Fibroblast of the aortic adventitia (primary cell): Measurements from ENCODE around the gene GALP. TPM values are rescaled to one million over a fixed set of nuclear protein-coding genes. Genes with fewer than 3 reads are reported as not detected.
"Not testable (repeated sequence)": the region's sequence is repeated elsewhere in the genome, so short reads cannot be mapped to it uniquely, and the experiment has no call there.

ENCODE experiments used
- DNase-seq: peaks from one replicate; pipeline ENCODE4 v3.0.0-alpha.2; 2010; ENCODE audit warnings: low read depth
- H3K4me3 ChIP-seq: 2 replicates; pipeline ENCODE4 v1.5.1; 2011; ENCODE audit warnings: low read depth, mild to moderate bottlenecking, control low read depth, low read length, moderate library complexity
- CTCF ChIP-seq: IDR thresholded peaks from 2 replicates; pipeline ENCODE4 v1.5.1; 2011; ENCODE audit warnings: mild to moderate bottlenecking, low read length, control low read depth, inconsistent platforms; ENCODE audit not compliant: insufficient read depth
- total RNA-seq: library from RNA; depleted of rRNA; stranded (reverse); fragments of >200 nt; gene quantifications from 2 replicates; pipeline ENCODE4 v1.2.3, GENCODE V29; 2012; ENCODE audit warnings: low replicate concordance

GALP gene
- total RNA-seq, 1 donor = not detected

DNA sequence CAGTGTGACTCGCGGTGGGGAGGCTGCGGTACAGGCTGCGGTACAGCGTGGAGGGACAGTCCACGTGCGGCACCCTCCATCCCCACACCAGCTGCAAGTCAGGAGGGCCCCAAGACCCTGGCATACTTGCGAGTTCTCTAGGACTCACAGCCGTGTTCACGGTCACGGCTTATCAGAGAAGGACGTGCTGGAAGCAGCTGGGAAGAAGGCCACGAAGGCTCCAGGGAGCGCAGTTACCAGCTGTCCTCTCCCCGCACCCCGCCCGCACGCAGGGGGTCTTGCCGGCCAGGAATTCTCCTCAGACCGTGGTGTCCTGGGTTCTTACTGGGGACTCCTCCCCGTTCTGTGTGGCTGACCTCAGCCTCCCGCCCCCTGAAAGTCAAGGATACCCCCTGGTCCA is 28.5 kb upstream of the GALP start:
- DNase-seq = no peak
- TF ChIP-seq CTCF = no peak
- H3K4me3 ChIP-seq = no peak overlapping the region

- no peak for TF ChIP-seq CTCF
Measured at GRCh38 chr19:56148096-56148495, 27.7 kb upstream of the GALP start.

GRCh38 chr19:56148955-56149655 is 26.7 kb upstream of the GALP start:
- not testable (repeated sequence) for H3K4me3 ChIP-seq, DNase-seq

More at GRCh38 chr19:56148096-56148495, 27.7 kb upstream of the GALP start:
- DNase-seq = no peak
- no peak overlapping the region for H3K4me3 ChIP-seq

GRCh38 chr19:56149656-56150038 is 26.2 kb upstream of the GALP start:
- H3K4me3 ChIP-seq = no peak overlapping the region
- no peak for TF ChIP-seq CTCF
- no peak for DNase-seq

GRCh38 chr19:56150358-56150757 is 25.4 kb upstream of the GALP start:
- no peak for DNase-seq
- H3K4me3 ChIP-seq = no peak overlapping the region
- TF ChIP-seq CTCF = no peak

- H3K4me3 ChIP-seq = no peak overlapping the region
- no peak for TF ChIP-seq CTCF
- DNase-seq = no peak
Measured at GRCh38 chr19:56152644-56153043, 23.2 kb upstream of the GALP start.

DNA sequence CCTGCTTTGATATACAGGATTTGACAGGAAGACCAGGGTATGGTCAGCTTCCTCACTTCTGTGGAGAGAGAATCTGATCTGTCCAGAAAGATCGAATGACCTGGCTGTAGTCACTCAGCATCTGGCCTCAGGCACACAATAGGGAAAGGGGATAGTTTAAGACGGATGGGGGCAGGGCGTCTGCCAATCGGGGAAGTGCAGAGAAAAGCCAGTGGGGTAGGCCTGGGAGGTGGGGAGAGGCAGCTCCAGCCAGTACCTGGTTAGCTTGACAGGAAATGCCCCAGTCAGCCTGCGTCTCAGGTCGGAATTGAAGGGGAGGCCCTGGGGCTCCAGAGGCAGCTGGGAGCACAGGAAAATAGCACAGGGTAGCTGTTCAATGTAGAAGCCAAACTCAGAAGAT is 22.3 kb upstream of the GALP start:
- no peak overlapping the region for H3K4me3 ChIP-seq
- DNase-seq = no peak
- no peak for TF ChIP-seq CTCF
